Effector CD8-positive, alpha-beta T cell (primary cell): Measurements from ENCODE around the gene SCN4A.
A peak's percentile ranks its signal among the peaks of the same experiment; 100 is the strongest.
"Not testable (repeated sequence)": the region's sequence is repeated elsewhere in the genome, so short reads cannot be mapped to it uniquely, and the experiment has no call there.

Experiments
- DNase-seq: peaks from one replicate; lab custom pipeline; 2025; lab: John Stamatoyannopoulos, UW
- total RNA-seq, 4 experiments: gene quantifications; one replicate each; lab custom pipeline; 2026; lab: John Stamatoyannopoulos, UW

Gene SCN4A
- total RNA-seq, result 0 reads per million in 4 experiments

- no peak for DNase-seq
Measured at GRCh38 chr17:63972796-63973195, at the start of gene SCN4A. SCN4A (minus strand) TSS chr17:63972918; CDS start chr17:63972841, 77 bp downstream.

GRCh38 chr17:64020056-64020766 lies 47.5 kb upstream of the SCN4A start, which contains the start of gene ICAM2:
ICAM2 (minus strand) TSS chr17:64020633; CDS start chr17:64006691, 13,942 bp downstream.
- peak; percentile 82 for DNase-seq

DNA sequence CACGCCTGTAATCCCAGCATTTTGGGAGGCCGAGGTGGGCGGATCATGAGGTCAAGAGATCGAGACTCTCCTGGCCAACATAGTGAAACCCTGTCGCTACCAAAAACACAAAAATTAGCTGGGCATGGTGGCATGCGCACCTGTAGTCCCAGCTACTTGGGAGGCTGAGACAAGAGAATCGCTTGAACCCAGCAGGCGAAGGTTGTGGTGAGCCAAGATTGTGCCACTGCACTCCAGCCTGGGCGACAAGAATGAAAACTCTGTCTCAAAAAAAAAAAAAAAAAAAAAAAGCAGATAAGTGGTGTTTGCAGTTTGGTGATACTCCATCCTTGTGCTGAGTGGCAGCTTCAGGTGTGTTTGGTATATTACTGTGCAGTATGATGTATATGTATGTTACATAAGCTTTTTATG lies 46.8 kb upstream of the SCN4A start:
- not testable (repeated sequence) for DNase-seq

DNA sequence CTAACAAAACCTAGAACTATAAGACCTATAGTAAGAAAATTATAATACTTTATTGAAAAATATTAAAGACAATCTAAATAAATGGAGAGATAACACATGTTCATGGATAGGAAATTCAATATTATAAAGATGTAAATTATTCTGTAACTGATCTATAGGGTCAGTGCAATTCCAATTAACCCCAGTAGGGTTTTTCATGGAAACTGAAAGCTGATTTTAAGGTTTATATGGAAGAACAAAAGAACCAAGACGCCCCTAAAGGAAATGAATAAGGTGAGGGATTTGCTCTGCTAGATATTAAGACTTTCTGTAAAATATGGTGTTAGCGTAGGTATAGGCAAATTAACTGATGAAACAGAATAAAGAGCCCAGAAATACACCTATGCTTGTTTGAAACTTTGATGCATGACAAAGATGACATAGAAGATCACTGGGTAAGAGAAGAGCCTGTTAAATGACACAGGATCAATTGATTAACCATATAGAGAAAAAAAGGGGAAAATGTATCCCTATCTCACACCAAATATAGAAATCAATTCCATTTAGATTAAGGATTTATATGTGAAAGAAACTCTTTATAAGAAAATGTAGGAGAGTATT lies 44.8 kb upstream of the SCN4A start:
- no peak for DNase-seq

GRCh38 chr17:64016974-64017373 lies 44.3 kb upstream of the SCN4A start:
- no peak for DNase-seq

GRCh38 chr17:64016231-64016784 lies 43.6 kb upstream of the SCN4A start:
- DNase-seq, result no peak

GRCh38 chr17:64015447-64015846 lies 42.7 kb upstream of the SCN4A start:
- no peak for DNase-seq

- no peak for DNase-seq
Measured at GRCh38 chr17:64009571-64010402, 37.1 kb upstream of the SCN4A start.

- DNase-seq, result no peak
Measured at GRCh38 chr17:64008830-64009229, 36.1 kb upstream of the SCN4A start.

DNA sequence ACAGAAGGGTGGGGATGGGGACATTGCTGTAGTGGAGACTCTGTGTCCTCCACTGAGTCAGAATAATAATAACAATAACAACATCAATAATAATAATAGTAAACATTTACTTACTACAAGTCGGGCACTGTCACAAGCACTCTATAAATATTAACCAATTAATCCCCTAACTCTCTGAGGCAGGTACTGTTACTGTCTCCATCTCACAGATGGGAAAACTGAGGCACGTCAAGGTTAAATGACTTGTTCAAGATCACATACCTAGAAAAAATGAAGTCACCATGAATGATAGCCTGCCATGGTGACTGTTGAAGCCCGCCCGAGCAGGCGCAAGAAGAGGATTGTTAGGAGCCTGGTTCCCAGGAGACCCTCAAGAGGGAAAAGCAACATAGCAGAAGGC lies 35.6 kb upstream of the SCN4A start:
- DNase-seq, result no peak

DNA sequence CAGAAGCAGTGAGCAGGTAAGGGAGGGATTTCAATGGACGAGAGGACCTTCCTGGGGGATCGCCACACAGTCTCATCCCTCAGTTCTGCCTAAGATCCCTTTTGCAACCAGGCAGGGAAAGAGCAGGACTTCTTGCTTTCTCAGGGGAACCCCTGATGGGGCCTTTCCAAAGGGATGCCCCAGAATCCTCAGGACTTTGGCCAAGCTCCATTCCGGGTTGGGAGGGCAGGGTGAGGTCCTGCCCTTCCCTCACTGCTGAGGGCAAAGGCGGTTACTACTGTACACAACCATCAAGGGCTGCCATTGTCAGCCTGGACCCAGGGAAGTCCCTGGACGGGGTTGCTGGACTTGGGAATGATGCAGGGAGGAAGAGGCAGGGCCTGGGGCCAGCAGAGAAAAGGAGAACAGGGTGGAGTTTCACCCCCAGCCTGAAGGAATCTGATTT lies 35.1 kb upstream of the SCN4A start:
- no peak for DNase-seq

GRCh38 chr17:64007089-64007837 lies 34.5 kb upstream of the SCN4A start:
- DNase-seq, result not testable (repeated sequence)

DNA sequence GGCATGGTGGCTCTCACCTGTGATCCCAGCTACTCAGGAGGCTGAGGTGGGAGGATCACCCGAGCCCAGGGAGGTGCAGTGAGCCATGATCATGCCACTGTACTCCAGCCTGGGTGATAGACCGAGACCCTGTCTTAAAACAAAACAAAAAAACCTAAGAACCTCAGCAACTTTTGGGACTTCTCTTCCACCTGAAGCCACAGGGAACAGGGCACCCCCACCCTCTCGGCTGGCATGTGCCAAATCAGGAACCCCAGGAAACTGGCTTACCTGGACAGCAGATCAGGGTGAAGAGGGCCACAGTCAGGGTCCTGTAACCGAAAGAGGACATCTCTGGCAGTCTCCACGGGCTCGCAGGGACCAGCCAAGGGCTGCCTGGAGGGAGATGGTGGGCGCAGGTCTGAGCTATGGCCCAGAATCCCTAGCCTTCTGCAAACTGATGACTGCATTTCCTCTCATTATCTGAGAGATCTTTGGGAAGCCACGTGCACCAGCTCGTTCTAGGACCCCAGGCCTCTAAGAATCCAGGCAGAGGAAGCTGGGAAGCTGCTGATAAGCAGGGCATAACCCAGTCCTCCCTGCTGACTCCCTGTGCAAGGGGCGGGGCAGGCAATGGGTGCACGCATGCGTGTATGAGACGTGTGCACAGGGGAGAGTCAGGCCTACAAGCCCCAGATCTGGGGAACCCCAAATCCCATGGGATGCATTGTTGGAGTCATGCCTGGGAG lies 33.8 kb upstream of the SCN4A start:
- DNase-seq, result no peak

- no peak for DNase-seq
Measured at GRCh38 chr17:64005734-64006167, 33.0 kb upstream of the SCN4A start.

DNA sequence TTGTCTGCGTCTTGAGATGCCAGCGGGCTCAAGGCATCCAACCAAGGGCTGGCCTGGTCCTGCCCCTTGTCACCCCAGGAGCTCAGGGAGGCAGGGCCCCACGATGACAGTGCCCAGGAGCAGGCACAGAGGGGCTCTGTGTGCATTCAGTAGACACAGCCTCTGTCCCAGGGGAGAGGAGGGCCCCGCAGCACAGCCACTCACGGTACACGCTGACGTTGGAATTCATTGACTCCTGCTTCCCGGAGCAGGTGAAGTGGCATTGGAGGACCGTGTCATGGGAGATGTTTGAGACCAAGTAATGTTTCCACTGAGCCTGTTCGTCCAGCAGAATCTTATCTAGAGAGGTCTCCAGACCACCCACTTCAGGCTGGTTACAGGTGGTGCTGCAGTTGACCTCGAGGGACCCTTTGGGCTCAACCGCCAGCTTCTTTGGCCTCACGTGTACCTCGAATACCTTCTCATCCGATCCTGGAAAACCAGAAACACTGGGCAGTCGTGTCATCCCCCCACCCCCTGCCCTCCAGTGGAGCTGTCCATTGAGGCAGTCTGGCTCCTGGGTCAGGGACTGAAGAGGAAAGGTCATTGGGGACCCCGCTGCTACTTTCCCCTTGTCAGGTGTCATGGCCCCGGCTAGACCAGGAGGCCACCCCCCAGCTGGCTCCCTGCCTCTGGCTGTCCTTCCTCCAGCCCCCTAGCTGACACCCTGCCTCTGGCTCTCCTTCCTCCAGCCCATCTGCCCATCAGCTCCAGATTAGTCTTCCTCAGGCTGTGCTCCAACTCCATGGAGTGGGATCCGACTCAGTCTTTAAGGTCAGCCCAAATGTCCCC lies 32.4 kb upstream of the SCN4A start:
- no peak for DNase-seq

DNA sequence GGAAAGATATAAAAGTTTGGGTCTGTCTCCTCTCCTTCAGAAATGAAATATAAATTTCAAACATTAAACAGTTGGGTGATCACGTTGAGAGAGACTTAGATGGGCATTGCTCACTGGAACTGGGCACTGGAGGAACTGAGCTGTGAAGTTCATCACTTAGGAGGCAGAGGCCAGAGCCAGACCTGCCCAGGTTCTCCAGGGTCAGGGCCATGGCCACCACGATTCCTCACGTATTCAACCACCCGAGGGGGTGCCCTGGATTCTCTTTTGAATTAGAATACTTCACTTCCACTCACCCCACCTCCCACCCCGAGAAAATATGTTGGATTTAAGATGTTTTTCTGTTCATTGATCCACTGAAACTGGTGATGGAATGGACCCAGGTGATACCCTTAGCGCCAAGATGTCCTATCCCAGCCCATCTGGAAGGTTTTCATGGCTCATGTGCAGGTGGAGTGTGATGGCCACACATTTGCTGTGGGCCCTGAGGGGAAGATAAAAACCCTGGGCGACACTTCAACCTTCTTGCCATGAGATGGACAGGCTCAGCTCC lies 31.6 kb upstream of the SCN4A start:
- DNase-seq, result no peak

- no peak for DNase-seq
Measured at GRCh38 chr17:64003526-64004121, 30.9 kb upstream of the SCN4A start.

DNA sequence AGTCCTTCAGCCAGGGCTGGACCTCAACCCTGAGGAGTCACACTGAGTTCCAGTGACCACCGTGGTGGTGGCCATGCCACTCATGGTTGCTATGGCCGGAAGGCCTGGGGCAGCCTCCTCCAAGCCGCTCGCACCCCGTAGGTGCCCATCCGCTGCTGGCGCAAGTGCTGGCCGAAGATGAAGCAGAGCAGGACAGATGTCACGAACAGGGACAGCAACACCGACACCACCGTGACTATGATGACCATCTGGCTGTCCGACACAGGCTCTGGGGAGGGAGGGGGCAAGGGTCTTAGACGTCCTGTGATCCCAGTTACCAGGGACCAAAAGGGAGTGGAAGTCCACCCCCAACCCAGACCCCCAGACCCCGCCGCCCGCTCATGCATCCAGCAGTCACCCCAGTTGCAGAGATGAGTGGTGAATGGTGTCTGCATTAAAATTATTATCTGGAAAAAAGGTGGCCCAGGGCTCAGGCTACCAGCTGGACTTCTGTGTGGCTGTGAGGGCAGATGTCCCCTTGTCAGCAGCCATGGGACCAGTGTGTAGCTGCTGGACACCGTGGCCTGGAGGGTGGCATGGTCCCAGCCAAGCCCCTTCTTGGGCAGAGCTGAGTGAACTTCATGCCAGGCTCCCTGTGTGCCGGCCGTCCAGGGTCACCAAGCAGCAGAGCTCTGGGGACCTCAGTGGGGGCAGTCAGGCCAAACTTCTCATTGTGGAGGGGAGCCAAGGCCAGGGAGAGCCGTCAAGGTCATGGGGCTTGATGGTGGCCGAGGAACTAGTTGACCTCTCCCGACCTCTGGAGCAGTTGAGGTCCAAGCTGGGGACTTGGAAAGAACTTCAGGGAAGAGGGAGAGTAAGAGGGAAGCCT lies 30.2 kb upstream of the SCN4A start:
- DNase-seq, result no peak
